GM12874 (cell line): Measurements from ENCODE around the gene UBXN4.

Experiments used
- CTCF ChIP-seq: IDR thresholded peaks from 2 replicates; pipeline ENCODE4 v1.5.1; 2011; ENCODE audit warnings: low read depth, mild to moderate bottlenecking, control low read depth, low read length, moderate library complexity; ENCODE audit not compliant: insufficient read depth

The UBXN4 gene

GRCh38 chr2:135768863-135769262 is 27.2 kb downstream of the UBXN4 start:
- TF ChIP-seq CTCF: no peak

GRCh38 chr2:135773319-135773718 is 31.7 kb downstream of the UBXN4 start:
- TF ChIP-seq CTCF: no peak

GRCh38 chr2:135773917-135774316 is 32.3 kb downstream of the UBXN4 start:
- TF ChIP-seq CTCF: no peak

- TF ChIP-seq CTCF: no peak
These were observed 33.8 kb downstream of the UBXN4 start for GRCh38 chr2:135775420-135775819.

GRCh38 chr2:135776367-135776766 is 34.7 kb downstream of the UBXN4 start:
- no peak for TF ChIP-seq CTCF

GRCh38 chr2:135782231-135782630 is 40.6 kb downstream of the UBXN4 start:
- TF ChIP-seq CTCF: no peak

- TF ChIP-seq CTCF: no peak
These were observed 41.8 kb downstream of the UBXN4 start for GRCh38 chr2:135783439-135783838.

GRCh38 chr2:135785032-135785431 is 43.4 kb downstream of the UBXN4 start:
- TF ChIP-seq CTCF: no peak
